NCI-H2081 (cell line): ENCODE measurements around the gene TM4SF5.

Experiments
- DNase-seq, 2 experiments: peaks; one replicate each; lab custom pipeline; 2025; lab: John Stamatoyannopoulos, UW

Gene TM4SF5

DNA sequence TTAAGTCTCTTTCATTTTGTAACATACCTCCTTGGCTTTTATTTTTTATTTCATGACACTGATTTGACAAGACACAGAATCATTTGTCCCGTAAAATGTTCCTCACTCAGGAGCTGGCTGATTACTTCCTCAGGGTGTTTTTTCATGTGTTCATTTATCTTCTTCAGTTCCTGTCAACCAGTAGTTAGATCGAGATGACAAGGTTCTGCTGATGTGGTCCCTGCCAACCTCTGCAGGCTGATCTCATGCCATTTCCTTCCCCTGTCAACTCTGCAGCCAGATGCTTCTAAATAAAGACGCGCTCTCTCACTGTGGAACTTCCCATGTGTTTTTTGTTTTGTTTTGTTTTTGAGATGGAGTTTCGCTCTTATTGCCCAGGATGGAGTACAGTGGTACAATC lies 23.8 kb upstream of the TM4SF5 start:
- no peak for DNase-seq

DNA sequence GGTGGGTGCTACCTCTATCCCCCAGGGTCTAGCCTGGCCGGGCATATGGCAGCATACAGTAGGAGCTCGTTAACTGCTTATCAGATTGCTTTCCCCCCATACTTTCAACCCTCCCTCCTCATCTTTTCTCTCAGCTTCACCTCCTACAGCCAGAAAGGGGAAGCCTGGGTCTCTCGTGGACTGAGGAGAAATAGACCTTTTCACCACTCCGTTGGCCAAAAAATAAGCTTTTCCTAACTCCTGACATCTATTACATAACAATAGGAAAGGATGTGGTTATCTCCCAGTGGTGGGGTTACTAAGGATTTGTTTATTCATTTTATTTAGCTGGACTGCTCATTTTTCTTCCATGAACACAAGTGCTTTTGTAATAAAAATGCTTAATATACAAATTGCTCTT lies 23.0 kb upstream of the TM4SF5 start:
- no peak for DNase-seq

GRCh38 chr17:4750606-4751005 lies 21.1 kb upstream of the TM4SF5 start:
- DNase-seq: no peak

GRCh38 chr17:4751932-4752331 lies 19.8 kb upstream of the TM4SF5 start:
- no peak for DNase-seq

DNA sequence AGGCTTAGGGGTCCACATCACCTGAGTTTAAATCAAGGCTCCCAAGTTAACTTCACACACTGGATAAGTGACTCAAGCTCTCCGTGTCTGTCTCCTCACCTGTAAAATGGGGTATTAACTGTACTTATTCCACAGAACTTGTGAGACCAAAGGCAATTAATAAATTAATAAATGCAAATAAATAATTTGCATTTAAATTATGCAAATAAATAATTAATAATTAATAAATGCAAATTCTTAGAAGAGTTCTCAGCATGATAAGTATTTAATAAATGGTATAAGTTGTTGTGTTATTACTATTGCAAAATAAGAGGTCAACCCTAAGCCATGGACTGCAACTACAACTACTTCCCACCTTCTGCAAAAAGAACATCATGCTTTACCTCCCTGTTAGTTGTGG lies 18.3 kb upstream of the TM4SF5 start:
- no peak for DNase-seq

DNA sequence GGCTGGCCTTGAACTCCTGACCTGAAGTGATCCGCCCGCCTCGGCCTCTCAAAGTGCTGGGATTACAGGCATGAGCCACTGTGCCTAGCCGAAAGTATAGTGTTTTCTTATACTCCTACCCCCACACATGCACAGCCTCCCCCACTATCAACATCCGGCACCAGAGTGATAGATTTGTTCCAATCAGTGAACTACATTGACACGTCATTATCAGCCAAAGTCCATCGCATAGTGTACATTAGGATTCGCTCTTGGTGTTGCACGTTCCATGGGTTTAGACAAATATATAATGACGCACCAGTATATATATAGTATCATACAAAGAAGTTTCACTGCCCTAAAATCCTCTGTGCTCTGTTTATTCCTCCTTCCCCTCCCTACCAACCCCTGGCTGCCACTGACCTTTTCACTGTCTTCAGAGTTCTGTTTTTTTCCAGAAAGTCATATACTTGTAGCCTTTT lies 11.9 kb upstream of the TM4SF5 start:
- DNase-seq: no peak

DNA sequence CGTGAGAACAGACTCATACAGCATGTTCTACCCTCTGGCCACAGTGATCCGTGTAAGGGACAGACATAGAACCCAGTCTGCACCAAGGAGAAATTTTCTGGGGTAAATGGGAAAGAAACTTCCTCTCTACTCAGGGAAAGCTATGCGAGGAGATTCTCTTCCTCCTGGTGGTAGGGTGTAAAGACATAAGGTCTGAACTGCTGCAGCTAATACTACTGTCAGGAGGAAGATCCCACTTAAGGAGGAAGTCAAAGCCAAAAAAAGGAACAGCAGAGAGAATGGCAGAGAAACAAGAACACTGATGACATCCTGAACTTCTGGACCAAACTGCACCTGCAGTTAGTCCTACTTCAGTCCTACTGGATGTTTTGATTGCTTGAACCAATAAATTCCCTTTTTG lies 7.1 kb upstream of the TM4SF5 start:
- no peak for DNase-seq

DNA sequence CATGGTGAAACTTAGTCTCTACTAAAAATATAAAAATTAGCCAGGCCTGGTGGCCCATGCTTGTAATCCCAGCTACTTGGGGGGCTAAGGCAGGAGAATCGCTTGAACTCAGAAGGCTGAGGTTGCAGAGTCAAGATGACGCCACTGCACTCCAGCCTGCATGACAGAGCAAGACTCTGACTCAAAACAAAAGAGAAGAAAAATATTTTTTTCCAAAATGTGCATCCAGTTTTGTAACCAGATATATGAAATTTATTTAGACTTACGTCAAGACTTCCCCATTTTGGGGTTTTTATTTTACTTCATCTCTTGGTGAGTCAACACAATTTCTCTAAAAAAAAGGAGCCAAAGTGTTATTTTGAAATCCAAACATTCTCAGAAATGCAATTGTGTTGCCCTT lies 5.5 kb upstream of the TM4SF5 start:
- no peak for DNase-seq

GRCh38 chr17:4766723-4767122 lies 5.0 kb upstream of the TM4SF5 start:
- DNase-seq: no peak

DNA sequence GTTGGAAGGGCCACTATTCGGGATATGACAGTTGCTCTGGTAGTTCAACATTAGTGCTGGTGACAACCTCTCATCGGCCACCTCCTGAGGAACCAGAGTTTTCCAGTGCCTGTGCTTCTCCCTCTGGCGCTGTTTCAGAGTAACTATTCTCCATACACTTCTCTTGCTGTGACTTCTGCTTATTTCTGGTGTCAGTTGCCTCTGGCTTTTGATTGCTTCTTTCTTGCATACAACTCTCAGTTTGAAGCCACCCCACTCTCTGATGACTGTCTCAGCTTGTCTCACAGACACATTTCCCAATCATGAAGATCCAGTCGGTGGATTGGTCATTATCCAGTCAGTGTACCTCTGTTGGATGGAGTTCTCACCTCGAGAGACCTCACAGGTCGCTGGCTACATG lies 3.4 kb upstream of the TM4SF5 start:
- no peak for DNase-seq

GRCh38 chr17:4769628-4770027 lies 2.1 kb upstream of the TM4SF5 start:
- no peak for DNase-seq

GRCh38 chr17:4772235-4772613 lies 538 bp downstream of the TM4SF5 start:
- DNase-seq: no peak

DNA sequence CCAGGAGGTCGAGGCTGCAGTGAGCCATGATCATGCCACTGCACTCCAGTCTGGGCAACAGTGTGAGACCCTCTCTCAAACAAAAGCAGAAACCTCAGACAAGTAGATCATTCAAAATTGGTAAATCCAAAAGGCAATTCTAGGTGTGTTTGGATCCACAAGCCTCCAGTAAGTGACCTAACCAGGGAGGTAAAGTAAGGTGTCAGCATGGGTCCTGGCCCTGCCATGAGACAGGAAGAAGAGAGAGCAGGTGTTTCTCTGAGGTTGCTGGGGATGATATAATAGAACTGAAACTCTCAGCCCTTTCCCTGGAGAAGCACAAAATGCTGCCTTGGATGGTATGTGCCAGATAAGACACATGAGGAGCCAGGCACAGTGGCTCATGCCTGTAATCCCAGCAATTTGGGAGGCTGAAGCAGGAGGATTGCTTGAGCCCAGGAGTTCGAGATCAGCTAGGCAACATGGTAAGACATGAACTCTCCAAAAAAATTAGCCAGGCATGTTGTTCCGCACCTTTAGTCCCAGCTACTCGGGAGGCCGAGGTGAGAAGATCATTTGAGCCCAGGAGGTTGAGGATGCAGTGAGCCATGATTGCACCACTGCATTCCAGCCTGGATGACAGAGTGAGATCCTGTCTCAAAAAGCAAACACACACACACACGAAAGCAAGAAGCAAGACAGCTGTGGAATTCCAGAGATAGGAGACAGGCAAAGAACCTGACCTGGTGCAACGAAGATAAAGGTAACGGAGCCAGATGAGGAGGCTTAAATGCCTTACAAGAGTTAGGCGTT lies 6.5 kb downstream of the TM4SF5 start:
- DNase-seq: no peak

- DNase-seq: no peak
Observed at GRCh38 chr17:4780325-4780955, 8.8 kb downstream of the TM4SF5 start.

- no peak for DNase-seq
Observed at GRCh38 chr17:4782652-4783051, 11.0 kb downstream of the TM4SF5 start.

DNA sequence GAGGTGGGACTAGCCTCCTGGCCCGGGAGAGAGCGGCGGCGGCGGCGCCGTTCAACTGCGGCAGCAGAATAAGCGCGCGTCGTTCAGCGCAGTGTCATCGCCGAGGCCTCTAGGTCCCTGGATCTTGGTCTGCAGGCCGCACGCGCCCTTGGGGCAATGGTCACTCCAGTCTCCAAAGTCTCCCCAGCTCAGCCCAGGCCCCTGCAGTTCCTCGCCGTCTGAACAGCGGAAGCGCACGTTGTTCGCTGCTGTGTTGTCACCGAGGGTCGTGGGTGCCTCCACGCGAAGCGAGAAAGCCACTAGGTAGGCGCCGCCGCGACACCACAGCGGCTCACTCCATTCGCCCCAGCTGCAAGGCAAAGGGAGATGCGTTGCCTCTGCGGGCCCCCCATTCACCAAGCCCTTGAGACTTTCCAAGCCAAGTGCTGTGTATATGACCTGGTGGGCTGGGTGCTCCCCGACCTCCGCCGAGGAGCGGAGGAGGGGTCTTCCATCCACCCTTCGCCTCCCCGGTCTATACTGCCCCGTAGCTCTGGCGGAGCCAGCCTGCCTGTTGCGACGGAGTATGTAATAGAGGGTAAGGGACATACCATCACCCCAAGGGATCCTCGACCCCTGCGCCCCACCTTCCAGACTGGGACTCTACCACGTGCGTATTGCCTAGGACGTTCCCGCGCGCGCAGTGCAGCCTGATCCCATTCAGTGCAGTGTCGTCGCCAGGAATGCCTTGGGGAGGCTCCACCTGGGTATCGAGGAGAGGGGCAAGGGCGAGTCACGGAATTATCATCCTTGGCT lies 13.8 kb downstream of the TM4SF5 start:
- DNase-seq: no peak

DNA sequence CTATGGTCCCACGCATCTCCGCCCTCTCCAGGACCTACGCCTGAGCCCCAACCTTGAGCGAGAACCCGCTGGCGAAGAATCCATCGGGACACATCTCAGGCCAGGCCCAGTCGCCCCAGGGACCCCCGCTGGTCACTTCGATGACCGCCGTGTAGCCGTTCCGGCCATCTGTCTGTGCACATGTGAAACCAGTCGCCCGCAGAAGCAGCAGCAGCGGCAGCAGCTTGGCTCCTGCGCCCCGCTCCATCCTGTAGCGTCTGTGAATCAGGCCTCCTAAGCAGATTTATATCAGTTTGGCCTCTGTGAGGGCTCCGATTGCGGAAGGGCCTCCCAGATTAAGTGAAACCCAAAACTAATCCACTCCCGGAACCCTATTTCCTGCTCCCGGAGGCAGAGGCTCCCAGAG lies 14.4 kb downstream of the TM4SF5 start, which contains the start of gene VMO1:
TSS of gene VMO1 (minus strand) at position 259 of the 406 bp plus-strand sequence. CDS start at position 247, 12 bp downstream.
- DNase-seq: no peak

DNA sequence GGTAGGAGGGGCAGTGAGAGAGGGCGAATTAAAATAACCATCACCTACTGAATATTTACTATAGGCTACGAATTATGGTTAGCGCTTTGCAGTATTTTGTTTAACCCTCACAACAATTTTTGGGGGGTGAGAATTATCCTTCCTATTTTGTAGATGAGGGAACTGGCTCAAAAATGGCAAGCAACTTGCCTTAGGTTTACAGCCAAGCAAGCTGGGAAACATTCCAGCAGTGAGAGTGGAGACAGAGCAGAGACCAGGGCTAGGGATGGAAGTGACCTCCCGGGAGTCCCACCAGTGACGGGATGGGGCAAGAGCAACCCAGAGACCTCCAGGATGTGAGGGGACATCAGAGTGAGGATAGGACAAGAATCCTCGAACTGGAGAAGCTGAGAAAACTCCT lies 14.8 kb downstream of the TM4SF5 start:
- no peak for DNase-seq

DNA sequence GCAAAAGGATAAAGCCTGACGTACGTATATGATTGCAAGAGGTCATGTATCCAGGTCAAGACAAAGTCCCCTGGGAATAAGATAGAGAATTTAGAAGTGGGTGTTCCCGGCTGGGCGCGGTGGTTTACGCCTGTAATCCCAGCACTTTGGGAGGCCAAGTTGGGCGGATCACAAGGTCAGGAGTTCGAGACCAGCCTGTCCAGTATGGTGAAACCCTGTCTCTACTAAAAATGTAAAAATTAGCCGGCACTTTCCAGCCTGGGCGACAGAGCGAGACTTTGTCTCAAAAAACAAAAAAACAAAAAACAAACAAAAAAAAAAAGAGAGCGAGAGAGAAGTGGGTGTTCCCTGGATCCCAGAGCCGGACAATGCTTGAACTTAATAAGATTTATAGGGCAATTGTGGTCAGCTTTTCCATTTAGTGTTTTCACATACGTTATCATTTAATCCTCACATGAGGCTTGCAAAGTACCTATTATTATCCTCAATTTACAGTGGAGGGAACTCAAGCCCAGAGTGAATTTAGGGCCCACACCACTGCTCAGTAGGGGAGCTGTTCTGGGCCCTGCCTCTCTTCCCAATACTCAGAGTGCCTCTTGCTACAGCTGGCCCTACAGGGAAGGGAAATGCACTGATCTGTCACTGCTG lies 16.6 kb downstream of the TM4SF5 start:
- no peak for DNase-seq

- DNase-seq: no peak
Observed at GRCh38 chr17:4788807-4789700, 17.4 kb downstream of the TM4SF5 start, which contains the start of gene GLTPD2. TSS of gene GLTPD2 (plus strand) at chr17:4788964. CDS start at chr17:4789012, 48 bp downstream.

GRCh38 chr17:4789701-4789950 lies 17.9 kb downstream of the TM4SF5 start:
- no peak for DNase-seq
